HG03175 (cell line): ENCODE results near the gene CHKA.

ENCODE experiments used
- ATAC-seq: cut with Tn5 transposase; IDR thresholded peaks from one replicate; pipeline ENCODE4 v1.9.1; 2021; ENCODE audit warnings: mild to moderate bottlenecking, moderate library complexity; ENCODE audit not compliant: unreplicated experiment

CHKA gene

DNA sequence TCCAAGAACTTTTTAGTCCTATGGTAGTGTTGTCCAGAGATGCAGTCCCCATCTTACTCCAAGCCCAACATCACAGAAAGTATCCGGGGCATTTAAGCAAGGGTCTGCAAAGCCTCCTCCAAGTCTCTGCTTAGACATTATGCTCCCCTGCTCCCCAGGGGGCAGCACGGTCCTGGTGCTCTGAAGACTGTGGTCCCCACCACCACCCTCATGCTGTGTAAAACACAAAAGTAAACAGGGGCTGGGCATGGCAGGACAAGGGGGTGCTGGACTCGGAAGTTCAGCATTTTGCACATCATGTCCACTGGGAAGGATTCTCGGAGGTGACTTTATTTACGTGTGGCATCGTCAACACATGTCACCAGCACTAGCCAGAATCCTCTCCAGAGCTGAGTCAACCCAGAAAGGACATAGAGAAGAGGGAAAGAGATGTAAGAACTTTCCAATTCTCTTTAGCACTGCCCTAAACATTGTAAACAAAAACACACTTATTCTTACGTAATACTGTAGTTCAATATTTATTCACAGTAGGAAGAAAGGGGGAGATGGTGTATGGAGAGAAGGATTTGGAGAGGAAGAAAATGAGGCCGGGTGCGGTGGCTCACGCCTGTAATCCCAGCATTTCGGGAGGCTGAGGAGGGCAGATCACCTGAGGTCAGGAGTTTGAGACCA, 44.7 kb downstream of the CHKA start:
- ATAC-seq = no peak

DNA sequence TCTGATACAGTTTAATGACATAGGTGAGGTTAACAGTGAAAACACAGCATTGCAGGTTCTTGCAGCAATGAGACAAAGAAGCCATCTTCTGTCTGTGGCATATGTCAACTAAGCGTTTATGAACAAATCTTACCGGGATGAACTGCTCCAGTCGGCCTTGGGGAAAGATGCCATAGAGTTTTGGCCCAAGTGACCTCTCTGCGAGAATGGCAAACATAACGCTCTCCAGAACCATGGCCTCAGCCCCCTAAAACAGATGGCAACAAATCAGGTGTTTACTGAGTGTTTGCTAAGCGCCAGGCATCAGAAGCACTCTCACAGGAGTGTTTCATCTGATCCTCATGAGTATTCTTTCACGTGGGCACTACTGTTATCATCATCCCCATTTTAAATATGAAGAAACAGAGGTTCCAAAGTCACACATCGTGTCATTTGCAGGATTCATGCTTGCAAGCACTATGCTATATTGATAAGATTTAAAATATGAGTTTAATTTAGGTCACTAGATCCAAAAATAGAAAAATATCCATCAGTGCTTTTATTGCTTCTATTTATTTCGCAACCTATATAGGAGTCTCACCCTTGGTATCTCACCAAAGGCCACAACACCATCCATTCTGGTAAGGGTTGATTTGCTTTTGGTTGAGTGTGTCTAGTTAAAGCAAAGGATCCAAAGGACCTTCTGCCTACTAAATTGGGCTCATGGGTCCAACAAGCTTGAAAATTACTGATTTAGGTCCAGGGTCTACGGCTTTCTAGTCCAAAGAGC, 46.4 kb downstream of the CHKA start:
- ATAC-seq = no peak

DNA sequence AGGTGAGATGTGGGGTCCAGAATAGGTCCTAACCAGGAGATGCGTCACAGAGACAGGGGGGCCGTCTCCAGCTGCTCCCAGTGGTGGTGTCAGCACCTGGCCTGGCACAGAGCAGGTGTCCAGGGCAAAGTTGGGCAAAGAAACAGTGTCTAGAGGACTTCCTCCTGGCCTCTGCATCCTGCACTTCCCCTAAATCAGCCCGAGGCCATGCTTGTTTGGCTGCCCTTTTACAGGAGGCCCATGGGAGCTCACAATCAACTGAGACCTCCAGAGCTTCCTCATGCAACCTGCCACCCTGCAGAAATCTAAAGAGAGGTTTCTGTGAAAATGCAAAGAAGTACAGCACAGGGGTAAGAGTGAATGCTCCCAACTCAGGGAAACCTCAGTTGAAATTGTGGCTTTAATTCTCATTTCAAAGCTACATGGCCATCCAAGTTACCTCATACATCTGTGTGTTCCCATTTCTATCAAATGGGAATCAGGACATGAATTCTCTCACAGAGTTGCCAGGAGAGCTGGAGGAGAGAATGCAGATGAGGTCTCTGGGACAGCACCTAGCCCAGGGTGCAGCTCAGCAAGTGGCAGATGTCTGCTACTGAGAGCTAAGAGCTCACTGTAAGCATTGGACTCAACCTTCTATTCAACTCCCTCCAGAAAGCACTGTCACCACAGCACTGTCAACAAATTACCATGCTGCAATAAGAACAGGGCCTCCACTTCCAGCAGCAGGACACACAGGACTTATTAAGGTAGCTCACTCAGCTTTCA, 49.7 kb downstream of the CHKA start:
- ATAC-seq = no peak

DNA sequence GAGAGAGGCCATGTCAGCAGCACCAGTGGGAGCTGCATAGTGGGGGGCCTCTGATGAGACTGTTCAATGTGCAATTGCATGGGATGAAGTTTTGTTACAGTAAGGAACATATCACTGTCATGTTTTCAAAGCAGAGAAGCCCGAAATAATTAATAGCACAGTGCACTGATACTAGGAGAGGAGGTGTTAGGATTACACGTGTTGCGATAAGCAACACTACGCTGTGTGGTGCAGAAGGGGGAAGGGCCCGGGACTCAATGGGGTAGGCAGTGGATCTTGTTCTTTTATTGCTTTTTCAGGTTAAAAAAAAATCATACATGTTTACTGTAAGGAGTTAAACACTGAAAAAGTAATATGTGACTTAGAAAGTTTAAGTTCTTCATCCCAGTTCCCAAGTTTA, 53.2 kb downstream of the CHKA start:
- no peak for ATAC-seq

DNA sequence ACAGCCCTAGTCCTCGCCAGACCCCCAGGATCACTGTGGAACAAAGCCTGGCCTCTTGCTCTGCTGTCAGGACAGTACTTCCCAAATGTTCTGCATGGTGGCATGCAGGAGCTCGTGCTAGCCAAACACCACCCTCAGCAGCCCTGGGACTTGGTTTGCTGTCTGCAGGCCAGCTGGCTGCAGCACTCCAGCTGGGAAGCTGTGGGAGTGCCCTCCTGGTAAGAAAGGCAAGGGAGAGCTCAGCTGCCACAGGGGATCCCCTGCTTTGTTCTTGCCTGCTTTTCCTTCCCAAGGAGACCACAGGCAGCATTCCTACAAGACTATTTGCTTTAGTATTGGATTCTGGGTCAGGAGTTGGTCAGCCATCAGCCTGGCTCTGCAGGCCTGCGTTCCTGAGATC, 54.4 kb downstream of the CHKA start:
- ATAC-seq = no peak

DNA sequence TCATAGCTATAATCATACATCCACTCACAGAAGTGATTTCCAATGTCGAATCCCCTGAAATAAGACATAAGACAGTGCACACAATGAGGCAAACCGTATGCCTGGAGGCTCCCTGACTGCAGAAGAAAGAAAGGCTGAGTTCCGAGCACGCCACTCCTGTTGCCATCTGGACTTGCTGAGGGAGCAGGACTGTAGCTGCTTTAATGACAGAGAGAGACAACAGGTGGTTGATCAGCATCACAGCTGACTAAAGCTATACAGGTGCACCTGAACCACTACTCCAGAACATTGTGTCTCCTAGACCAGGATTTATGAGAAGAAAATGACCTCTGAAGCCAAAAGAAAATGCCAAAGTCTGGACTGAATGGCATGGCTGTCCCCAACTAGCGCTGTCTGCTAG, 55.3 kb downstream of the CHKA start:
- ATAC-seq = no peak

DNA sequence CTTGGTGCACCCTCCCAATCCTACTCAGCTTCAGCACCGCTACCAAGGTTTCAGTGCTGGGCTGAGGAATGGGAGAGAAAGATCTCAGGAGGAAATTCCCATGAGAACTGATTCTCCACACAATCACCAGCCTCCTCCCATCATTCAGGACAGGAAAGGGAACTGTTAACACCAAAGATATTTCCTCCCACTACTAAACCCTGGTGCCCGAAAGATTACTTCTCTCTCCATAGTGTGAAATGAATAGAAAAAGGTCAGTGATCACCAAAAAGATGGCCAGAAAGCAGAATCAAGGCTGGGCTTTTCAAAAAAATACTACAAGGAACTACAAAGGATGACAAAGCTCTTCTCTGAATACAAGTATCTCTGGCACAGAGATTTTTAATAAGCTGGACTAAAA, 56.3 kb downstream of the CHKA start:
- no peak for ATAC-seq

DNA sequence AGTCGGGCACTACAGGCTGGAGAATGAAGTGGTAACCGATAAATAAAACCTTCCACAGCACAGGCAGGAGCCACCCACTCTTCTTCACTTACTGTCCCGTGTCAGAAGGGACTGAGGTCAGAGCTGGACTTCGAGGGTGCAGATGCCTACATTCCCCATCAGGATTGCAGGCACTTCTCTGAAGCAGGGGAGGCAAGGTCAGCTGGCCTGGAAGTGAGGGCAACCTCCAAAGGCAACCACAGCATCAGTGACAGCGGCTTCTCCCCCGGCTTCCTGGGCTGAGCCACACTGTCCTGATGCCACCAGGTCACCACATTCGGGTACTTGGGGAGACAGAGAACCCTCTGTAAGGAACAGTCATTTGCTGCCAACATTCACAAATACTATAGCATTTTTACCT, 59.7 kb downstream of the CHKA start:
- no peak for ATAC-seq

DNA sequence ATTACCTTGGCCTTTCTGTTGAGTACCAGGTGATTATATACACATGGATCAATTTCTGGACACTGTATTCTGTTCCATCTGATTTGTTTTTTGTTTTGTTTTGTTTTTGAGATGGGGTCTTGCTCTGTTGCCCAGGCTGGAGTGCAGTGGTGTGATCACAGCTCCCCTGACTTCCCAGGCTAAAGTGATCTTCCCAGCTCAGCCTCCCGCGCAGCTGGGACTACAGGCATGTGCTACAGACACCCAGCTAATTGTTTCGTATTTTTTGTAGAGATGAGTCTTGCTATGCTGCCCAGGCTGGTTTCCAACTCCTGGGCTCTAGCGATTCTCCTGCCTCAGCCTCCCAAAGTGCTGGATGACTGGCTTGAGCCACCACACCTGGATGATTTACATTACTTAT, 63.4 kb downstream of the CHKA start:
- no peak for ATAC-seq

DNA sequence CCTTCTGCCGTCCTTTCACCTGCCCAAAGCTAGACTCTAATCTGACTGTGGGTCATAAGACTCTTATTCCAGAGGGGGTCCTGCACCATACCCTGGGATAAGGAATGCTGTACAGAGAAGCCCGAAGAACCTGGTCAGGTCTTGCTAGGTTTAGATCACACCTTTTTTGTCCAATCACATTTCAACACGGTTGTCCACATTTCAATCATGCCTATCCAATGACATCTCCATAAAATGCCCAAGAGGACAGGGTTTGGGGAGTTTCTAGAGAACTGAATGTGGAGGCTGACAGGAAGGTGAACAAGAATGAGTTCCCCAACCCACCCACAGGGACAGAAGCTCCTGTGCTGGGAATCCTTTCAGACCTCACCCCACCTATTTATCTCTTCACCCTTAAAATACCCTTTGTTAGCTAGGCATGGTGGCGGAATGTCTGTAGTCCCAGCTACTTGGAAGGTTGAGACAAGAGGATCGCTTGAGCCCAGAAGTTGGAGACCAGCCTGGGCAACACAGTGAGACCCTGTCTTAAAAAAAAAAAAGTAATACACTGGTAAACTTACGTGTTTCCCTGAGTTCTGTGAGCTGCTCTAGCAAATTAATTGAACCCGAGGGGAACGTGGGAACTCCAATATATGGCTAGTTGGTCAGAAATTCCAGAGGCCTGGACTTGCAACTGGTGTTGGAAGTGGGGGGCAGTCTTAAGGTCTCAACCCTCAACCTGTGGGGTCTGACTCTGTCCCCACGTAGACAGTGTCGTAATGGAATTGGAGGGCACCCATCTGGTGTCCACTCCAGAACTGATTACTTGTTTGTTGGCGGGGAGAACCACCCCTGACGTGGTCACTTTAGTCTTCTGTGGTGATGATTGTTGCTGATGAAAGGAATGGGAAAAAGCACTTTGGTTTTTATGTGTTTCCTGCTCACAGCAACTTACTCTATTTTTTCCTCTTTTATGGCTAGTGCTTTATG, 64.6 kb downstream of the CHKA start:
- no peak for ATAC-seq

DNA sequence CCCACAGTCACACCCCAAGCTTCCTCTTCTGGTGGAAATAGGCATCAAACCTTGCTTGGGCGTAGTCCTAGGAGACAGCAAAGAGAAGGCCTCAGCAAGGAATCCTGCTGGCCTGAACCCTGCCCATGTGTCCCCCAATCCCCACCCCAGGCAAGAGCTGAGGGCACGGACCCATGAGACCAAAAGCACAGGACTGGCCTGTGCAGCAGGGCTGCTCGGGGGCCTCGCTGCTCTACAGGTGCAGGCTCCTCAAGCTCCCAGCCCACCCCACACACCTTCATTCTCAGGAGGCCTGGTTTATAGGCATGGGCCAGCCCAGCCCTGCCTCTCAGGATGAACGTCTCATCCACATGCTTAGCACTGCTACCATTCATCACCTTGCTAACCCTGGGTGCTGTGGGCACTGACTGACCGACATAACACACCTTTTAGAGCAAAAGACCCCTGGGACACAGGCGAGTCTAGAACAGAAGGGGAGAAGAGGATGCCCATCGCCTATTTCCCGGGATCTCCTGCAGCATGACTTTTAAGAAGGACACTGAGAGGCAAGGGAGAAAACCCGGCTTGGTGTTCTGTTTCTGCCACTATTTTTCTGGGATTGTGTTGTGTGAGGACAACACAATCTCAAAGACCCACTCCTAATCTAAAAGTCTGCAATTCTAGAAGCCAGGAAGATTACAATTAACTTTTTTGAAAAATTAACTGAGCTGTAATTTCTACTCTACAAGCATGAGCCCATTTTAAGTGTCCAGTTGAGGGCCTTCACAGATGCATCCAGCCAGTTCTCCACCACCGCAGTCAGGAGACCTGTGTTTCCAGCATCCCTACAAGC, 67.0 kb downstream of the CHKA start:
- ATAC-seq = no peak

DNA sequence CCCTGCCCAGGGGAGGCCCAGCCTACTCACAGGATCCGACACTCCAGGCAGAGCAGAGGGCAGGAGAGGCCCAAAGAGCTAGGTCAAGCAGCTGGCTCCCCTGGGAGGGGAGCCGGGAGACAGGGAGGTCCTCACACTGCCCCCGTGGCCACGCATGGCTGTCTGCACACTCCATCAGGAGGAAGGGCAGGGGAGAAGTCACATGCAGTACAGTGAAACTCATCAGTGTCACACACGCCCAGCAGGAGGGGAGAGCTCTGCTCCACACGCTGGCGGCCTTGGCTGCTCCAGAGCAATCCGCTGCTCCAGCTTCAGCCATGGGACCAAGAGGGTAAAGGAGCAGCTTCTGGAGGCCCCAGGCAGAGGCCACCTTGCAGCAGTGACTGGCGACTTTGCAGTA, 68.1 kb downstream of the CHKA start:
- ATAC-seq = no peak

DNA sequence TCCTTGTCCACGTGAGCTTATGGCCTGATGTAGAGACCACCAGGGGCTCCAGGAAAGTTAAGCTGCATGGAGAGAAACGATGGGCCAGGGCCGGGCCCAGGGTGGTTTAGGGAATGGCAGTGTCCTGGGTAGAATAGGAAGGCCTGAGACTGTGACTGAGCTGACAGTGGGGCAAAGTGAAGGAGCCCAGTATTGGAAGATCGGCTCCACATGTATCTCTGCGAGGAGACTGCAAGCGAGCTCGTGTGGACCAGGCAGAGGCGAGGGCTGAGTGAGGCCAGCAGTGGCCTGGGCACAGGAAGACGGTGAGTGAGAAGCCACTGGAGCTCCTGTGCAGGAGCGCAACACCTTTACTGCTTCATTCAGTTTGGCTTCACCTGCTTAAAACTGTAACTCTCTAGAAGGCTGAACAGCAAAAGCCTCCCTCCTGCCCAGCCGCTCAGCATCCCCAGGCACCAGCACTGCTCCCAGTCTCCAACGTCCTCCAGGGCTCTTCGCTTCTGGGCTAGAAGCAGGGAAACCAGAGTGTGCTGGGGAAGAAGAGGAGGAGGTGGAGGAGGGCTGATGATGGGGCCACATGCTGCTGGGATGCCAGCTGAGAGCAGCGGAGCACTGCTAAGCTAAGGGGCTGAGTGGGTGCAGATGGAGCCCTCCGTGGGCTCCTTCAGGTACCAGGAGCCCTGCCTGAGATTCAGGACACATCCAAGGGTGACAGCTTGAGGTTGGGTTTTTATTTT, 68.9 kb downstream of the CHKA start:
- no peak for ATAC-seq

DNA sequence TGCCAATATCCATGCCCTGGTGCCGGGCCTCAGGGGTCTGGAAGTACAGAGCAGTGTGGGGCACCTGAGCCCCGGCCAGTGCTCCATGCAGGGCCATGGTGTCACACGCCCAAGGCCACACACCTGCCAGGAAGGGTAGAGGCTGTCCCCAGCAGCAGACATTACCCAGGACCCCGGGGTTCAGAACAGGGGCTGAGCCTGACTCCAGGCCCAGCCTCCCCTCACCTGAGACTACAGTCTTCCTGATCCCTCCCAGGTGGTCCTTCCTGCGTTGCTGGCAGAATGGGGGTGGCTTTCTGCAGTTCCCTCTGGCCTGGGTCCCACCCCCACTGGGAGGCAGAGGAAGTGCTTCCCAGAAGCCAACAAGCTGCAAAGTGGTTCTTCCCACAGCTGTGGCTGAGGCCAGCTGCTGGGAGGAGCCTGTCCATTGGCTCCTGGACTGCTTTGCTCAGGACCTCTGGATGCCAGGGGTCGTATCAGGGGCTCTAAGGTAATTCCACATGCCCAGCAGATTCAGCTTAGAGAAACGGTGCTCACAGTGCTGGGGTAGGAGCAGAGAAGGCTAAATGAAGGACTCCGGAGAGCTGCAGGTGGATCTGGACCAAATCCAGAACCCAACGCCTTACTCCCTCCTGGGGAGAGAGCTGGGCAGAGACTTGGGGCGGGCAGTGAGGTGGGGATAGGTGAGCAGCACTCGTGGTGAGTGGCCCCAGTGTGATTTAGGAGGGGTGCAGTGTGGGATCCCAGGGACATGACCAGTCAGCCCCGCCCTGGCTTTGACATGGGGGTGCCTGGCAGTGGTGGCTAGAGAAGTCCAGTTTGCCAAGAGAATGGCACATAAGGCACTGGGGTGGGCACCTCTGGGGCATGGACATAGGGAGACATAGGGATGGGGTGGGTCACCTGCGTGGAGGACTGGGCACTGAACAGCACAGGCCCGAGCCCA, 69.7 kb downstream of the CHKA start:
- no peak for ATAC-seq

DNA sequence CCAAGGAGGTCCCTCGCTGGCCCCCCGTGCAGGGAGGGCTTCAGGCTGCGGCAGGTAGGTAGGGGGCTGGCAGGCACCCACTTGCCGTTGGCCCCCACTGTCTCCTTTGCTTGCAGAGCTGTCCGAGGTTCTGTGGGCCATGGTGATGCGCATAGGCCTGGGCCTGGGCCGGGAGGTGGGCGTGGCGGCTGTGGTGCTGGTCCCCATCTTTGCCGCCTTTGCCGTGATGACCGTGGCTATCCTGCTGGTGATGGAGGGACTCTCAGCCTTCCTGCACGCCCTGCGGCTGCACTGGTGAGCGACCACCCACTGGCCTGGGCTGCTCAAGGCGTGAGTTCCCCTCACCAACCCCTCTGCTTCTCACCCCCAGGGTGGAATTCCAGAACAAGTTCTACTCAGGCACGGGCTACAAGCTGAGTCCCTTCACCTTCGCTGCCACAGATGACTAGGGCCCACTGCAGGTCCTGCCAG, 70.8 kb downstream of the CHKA start:
- no peak for ATAC-seq

DNA sequence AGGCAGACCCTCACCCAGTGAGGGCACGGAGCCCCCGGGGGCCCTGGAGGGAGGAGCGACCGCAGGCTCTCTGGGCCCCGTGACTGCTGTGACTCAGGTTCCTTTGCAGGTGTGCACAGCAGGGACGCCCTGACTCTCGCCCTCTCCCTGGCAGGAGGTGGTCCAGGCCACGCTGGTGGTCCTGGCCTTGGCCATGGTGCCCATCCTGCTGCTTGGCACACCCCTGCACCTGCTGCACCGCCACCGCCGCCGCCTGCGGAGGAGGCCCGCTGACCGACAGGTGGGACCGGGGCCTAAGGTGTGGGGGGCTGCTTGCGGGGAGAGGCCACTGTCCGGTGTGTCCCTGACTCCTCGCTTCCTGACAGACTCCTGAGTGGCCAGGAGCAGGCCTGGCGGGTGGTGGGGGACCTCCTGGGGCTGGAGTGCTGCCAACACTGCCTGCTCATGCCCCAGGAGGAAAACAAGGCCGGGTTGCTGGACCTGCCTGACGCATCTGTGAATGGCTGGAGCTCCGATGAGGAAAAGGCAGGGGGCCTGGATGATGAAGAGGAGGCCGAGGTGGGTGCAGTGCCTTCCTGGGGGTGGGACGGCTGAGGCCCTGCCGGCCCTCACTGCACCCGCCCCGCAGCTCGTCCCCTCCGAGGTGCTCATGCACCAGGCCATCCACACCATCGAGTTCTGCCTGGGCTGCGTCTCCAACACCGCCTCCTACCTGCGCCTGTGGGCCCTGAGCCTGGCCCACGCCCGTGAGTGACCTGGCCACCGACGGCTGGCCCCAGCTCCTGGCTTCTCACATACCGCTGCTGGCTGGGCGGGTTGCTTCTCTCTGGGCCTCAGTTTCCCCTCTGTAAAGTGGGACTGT, 71.4 kb downstream of the CHKA start:
- ATAC-seq = no peak
